ENCODE data around the gene FIBP. TPM values are rescaled to one million over a fixed set of nuclear protein-coding genes. Genes with fewer than 3 reads are reported as not detected.

FIBP gene
- total and polyA plus RNA-seq, 2 of the 8 experiments (the other 6 are each of a cell fraction or from before 2014, with no cell fraction given), result 74.3 to 173 TPM

Other genes starting within 250 kb of the FIBP start
- gene RELA, start 225.6 kb downstream of the FIBP start, total RNA-seq (2021; fragmentation: NEBNext Ultra II Directional; extraction: Animal tissue kit (Norgen Biotek cat#: 25700)), result 25.5 and 27.5 TPM in 2 replicates
- gene RELA, start 225.6 kb downstream of the FIBP start, polyA plus RNA-seq (2011; rRNA removed), result 21.9 and 28.8 TPM in 2 replicates
- 36.4 and 37.4 TPM in 2 replicates for gene KAT5, start 176.2 kb downstream of the FIBP start, total RNA-seq (2021; fragmentation: NEBNext Ultra II Directional; extraction: Animal tissue kit (Norgen Biotek cat#: 25700))
- gene KAT5, start 176.2 kb downstream of the FIBP start, polyA plus RNA-seq (2011; rRNA removed), result 26.7 and 35.0 TPM in 2 replicates
- 37.9 and 40.2 TPM in 2 replicates for gene RNASEH2C, start 167.7 kb downstream of the FIBP start, total RNA-seq (2021; fragmentation: NEBNext Ultra II Directional; extraction: Animal tissue kit (Norgen Biotek cat#: 25700))
- gene RNASEH2C, start 167.7 kb downstream of the FIBP start, polyA plus RNA-seq (2011; rRNA removed), result 60.3 and 74.8 TPM in 2 replicates
- gene AP5B1, start 107.5 kb downstream of the FIBP start, total RNA-seq (2021; fragmentation: NEBNext Ultra II Directional; extraction: Animal tissue kit (Norgen Biotek cat#: 25700)), result 9.9 and 10.0 TPM in 2 replicates
- 7.6 and 10.3 TPM in 2 replicates for gene AP5B1, start 107.5 kb downstream of the FIBP start, polyA plus RNA-seq (2011; rRNA removed)
- 3.3 and 3.4 TPM in 2 replicates for gene OVOL1, start 101.4 kb downstream of the FIBP start, total RNA-seq (2021; fragmentation: NEBNext Ultra II Directional; extraction: Animal tissue kit (Norgen Biotek cat#: 25700))
- 2.6 and 3.3 TPM in 2 replicates for gene OVOL1, start 101.4 kb downstream of the FIBP start, polyA plus RNA-seq (2011; rRNA removed)
- 1.1 and 2.2 TPM in 2 replicates for gene SNX32, start 54.5 kb downstream of the FIBP start, total RNA-seq (2021; fragmentation: NEBNext Ultra II Directional; extraction: Animal tissue kit (Norgen Biotek cat#: 25700))
- 0.76 and 1.4 TPM in 2 replicates for gene SNX32, start 54.5 kb downstream of the FIBP start, polyA plus RNA-seq (2011; rRNA removed)
- gene CFL1, start 30.3 kb downstream of the FIBP start, total RNA-seq (2021; fragmentation: NEBNext Ultra II Directional; extraction: Animal tissue kit (Norgen Biotek cat#: 25700)), result 1,252 and 1,270 TPM in 2 replicates
- 1,365 and 1,809 TPM in 2 replicates for gene CFL1, start 30.3 kb downstream of the FIBP start, polyA plus RNA-seq (2011; rRNA removed)
- gene MUS81, start 28.0 kb downstream of the FIBP start, total RNA-seq (2021; fragmentation: NEBNext Ultra II Directional; extraction: Animal tissue kit (Norgen Biotek cat#: 25700)), result 30.2 and 36.0 TPM in 2 replicates
- 31.5 and 44.1 TPM in 2 replicates for gene MUS81, start 28.0 kb downstream of the FIBP start, polyA plus RNA-seq (2011; rRNA removed)
- gene EFEMP2, start 15.7 kb downstream of the FIBP start, total RNA-seq (2021; fragmentation: NEBNext Ultra II Directional; extraction: Animal tissue kit (Norgen Biotek cat#: 25700)), result 8.8 and 9.7 TPM in 2 replicates
- 17.2 and 24.2 TPM in 2 replicates for gene EFEMP2, start 15.7 kb downstream of the FIBP start, polyA plus RNA-seq (2011; rRNA removed)
- gene CTSW, start 8.6 kb downstream of the FIBP start, total RNA-seq (2021; fragmentation: NEBNext Ultra II Directional; extraction: Animal tissue kit (Norgen Biotek cat#: 25700)), result not detected in 2 replicates
- gene CTSW, start 8.6 kb downstream of the FIBP start, polyA plus RNA-seq (2011; rRNA removed), result not detected in 2 replicates
- 30.8 and 33.3 TPM in 2 replicates for gene CCDC85B, start 2.2 kb upstream of the FIBP start, total RNA-seq (2021; fragmentation: NEBNext Ultra II Directional; extraction: Animal tissue kit (Norgen Biotek cat#: 25700))
- gene CCDC85B, start 2.2 kb upstream of the FIBP start, polyA plus RNA-seq (2011; rRNA removed), result 19.8 and 40.6 TPM in 2 replicates
- gene FOSL1, start 11.9 kb upstream of the FIBP start, total RNA-seq (2021; fragmentation: NEBNext Ultra II Directional; extraction: Animal tissue kit (Norgen Biotek cat#: 25700)), result 6.3 and 7.5 TPM in 2 replicates
- 7.2 and 11.6 TPM in 2 replicates for gene FOSL1, start 11.9 kb upstream of the FIBP start, polyA plus RNA-seq (2011; rRNA removed)
- gene C11orf68, start 30.6 kb upstream of the FIBP start, total RNA-seq (2021; fragmentation: NEBNext Ultra II Directional; extraction: Animal tissue kit (Norgen Biotek cat#: 25700)), result 24.0 and 24.1 TPM in 2 replicates
- gene C11orf68, start 30.6 kb upstream of the FIBP start, polyA plus RNA-seq (2011; rRNA removed), result 51.2 and 68.5 TPM in 2 replicates
- 98.7 and 108 TPM in 2 replicates for gene DRAP1, start 31.0 kb upstream of the FIBP start, total RNA-seq (2021; fragmentation: NEBNext Ultra II Directional; extraction: Animal tissue kit (Norgen Biotek cat#: 25700))
- 62.5 and 81.2 TPM in 2 replicates for gene DRAP1, start 31.0 kb upstream of the FIBP start, polyA plus RNA-seq (2011; rRNA removed)
- gene TSGA10IP, start 57.0 kb upstream of the FIBP start, total RNA-seq (2021; fragmentation: NEBNext Ultra II Directional; extraction: Animal tissue kit (Norgen Biotek cat#: 25700)), result 1.3 and 1.9 TPM in 2 replicates
- gene TSGA10IP, start 57.0 kb upstream of the FIBP start, polyA plus RNA-seq (2011; rRNA removed), result 6.0 and 8.2 TPM in 2 replicates
- gene SART1, start 73.3 kb upstream of the FIBP start, total RNA-seq (2021; fragmentation: NEBNext Ultra II Directional; extraction: Animal tissue kit (Norgen Biotek cat#: 25700)), result 46.1 and 48.5 TPM in 2 replicates
- gene SART1, start 73.3 kb upstream of the FIBP start, polyA plus RNA-seq (2011; rRNA removed), result 9.7 and 22.4 TPM in 2 replicates
- 35.8 and 39.9 TPM in 2 replicates for gene EIF1AD, start 113.7 kb upstream of the FIBP start, total RNA-seq (2021; fragmentation: NEBNext Ultra II Directional; extraction: Animal tissue kit (Norgen Biotek cat#: 25700))
- 29.5 and 32.6 TPM in 2 replicates for gene EIF1AD, start 113.7 kb upstream of the FIBP start, polyA plus RNA-seq (2011; rRNA removed)
- 330 and 345 TPM in 2 replicates for gene BANF1, start 114.0 kb upstream of the FIBP start, total RNA-seq (2021; fragmentation: NEBNext Ultra II Directional; extraction: Animal tissue kit (Norgen Biotek cat#: 25700))
- gene BANF1, start 114.0 kb upstream of the FIBP start, polyA plus RNA-seq (2011; rRNA removed), result 467 and 516 TPM in 2 replicates
- 1.6 and 1.8 TPM in 2 replicates for gene CST6, start 123.5 kb upstream of the FIBP start, total RNA-seq (2021; fragmentation: NEBNext Ultra II Directional; extraction: Animal tissue kit (Norgen Biotek cat#: 25700))
- 7.6 and 8.6 TPM in 2 replicates for gene CST6, start 123.5 kb upstream of the FIBP start, polyA plus RNA-seq (2011; rRNA removed)
- gene CATSPER1, start 138.0 kb upstream of the FIBP start, total RNA-seq (2021; fragmentation: NEBNext Ultra II Directional; extraction: Animal tissue kit (Norgen Biotek cat#: 25700)), result not detected in 2 replicates
- gene CATSPER1, start 138.0 kb upstream of the FIBP start, polyA plus RNA-seq (2011; rRNA removed), result not detected in 2 replicates
- 21.1 and 21.4 TPM in 2 replicates for gene GAL3ST3, start 160.7 kb upstream of the FIBP start, total RNA-seq (2021; fragmentation: NEBNext Ultra II Directional; extraction: Animal tissue kit (Norgen Biotek cat#: 25700))
- 21.1 and 35.0 TPM in 2 replicates for gene GAL3ST3, start 160.7 kb upstream of the FIBP start, polyA plus RNA-seq (2011; rRNA removed)
- 231 and 237 TPM in 2 replicates for gene SF3B2, start 163.9 kb upstream of the FIBP start, total RNA-seq (2021; fragmentation: NEBNext Ultra II Directional; extraction: Animal tissue kit (Norgen Biotek cat#: 25700))
- 182 and 270 TPM in 2 replicates for gene SF3B2, start 163.9 kb upstream of the FIBP start, polyA plus RNA-seq (2011; rRNA removed)
- gene PACS1, start 181.8 kb upstream of the FIBP start, total RNA-seq (2021; fragmentation: NEBNext Ultra II Directional; extraction: Animal tissue kit (Norgen Biotek cat#: 25700)), result 34.4 and 36.0 TPM in 2 replicates
- 11.5 and 20.4 TPM in 2 replicates for gene PACS1, start 181.8 kb upstream of the FIBP start, polyA plus RNA-seq (2011; rRNA removed)